ENCODE measurements around the gene LRRC36. TPM values are rescaled to one million over a fixed set of nuclear protein-coding genes. Genes with fewer than 3 reads are reported as not detected.

Gene LRRC36
- 0.31 TPM in 1 of 2 replicates, not detected in the other for total RNA-seq

GRCh38 chr16:67326472-67327309, at the start of gene LRRC36, which contains the start of gene KCTD19:
TSS of gene LRRC36 (plus strand) at chr16:67326815. CDS start at chr16:67326863, 48 bp downstream.
TSS of gene KCTD19 (minus strand) at chr16:67326741. CDS start at chr16:67326707, 34 bp downstream.

GRCh38 chr16:67279296-67280089, 47.1 kb upstream of the LRRC36 start, which contains the start of gene PLEKHG4:
TSS of gene PLEKHG4 (plus strand) at chr16:67279532. CDS start at chr16:67280045, 513 bp downstream.

GRCh38 chr16:67393111-67393787, 66.6 kb downstream of the LRRC36 start, which contains the start of gene TPPP3:
TSS of gene TPPP3 (minus strand) at chr16:67393498. CDS start at chr16:67391111, 2,387 bp downstream.

GRCh38 chr16:67415872-67416793, 89.5 kb downstream of the LRRC36 start, which contains the start of gene ZDHHC1:
TSS of gene ZDHHC1 (minus strand) at chr16:67416477. CDS start at chr16:67407775, 8,702 bp downstream.

GRCh38 chr16:67430977-67431774, 104.6 kb downstream of the LRRC36 start, which contains the start of gene HSD11B2:
TSS of gene HSD11B2 (plus strand) at chr16:67431121. CDS start at chr16:67431249, 128 bp downstream.

Other genes with a start within 250 kb of the LRRC36 start
- gene PHAF1, start 216.9 kb upstream of the LRRC36 start, total RNA-seq: 8.4 and 12.8 TPM in 2 replicates
- gene B3GNT9, start 175.8 kb upstream of the LRRC36 start, total RNA-seq: 18.1 and 23.9 TPM in 2 replicates
- 34.4 and 39.5 TPM in 2 replicates for gene TRADD, start 166.9 kb upstream of the LRRC36 start, total RNA-seq
- gene FBXL8, start 166.9 kb upstream of the LRRC36 start, total RNA-seq: 11.3 and 12.1 TPM in 2 replicates
- 4.9 and 9.4 TPM in 2 replicates for gene HSF4, start 162.1 kb upstream of the LRRC36 start, total RNA-seq
- gene NOL3, start 156.3 kb upstream of the LRRC36 start, total RNA-seq: 24.8 and 31.0 TPM in 2 replicates
- gene MATCAP1, start 142.9 kb upstream of the LRRC36 start, total RNA-seq: 9.2 and 12.7 TPM in 2 replicates
- gene EXOC3L1, start 136.7 kb upstream of the LRRC36 start, total RNA-seq: 0.08 TPM in 1 of 2 replicates, not detected in the other
- gene E2F4, start 134.7 kb upstream of the LRRC36 start, total RNA-seq: 81.8 and 112 TPM in 2 replicates
- gene ELMO3, start 127.7 kb upstream of the LRRC36 start, total RNA-seq: 56.5 and 70.0 TPM in 2 replicates
- gene TMEM208, start 99.7 kb upstream of the LRRC36 start, total RNA-seq: 30.2 and 46.2 TPM in 2 replicates
- 24.1 and 35.0 TPM in 2 replicates for gene FHOD1, start 79.3 kb upstream of the LRRC36 start, total RNA-seq
- gene SLC9A5, start 77.8 kb upstream of the LRRC36 start, total RNA-seq: 0.65 and 1.2 TPM in 2 replicates
- 2.6 and 5.2 TPM in 2 replicates for gene PLEKHG4, start 47.3 kb upstream of the LRRC36 start, total RNA-seq
- not detected in 2 replicates for gene KCTD19, start 74 bp upstream of the LRRC36 start, total RNA-seq
- not detected in 2 replicates for gene TPPP3, start 66.7 kb downstream of the LRRC36 start, total RNA-seq
- gene ZDHHC1, start 89.7 kb downstream of the LRRC36 start, total RNA-seq: 4.4 and 6.2 TPM in 2 replicates
- gene HSD11B2, start 104.3 kb downstream of the LRRC36 start, total RNA-seq: 0.23 TPM in 1 of 2 replicates, not detected in the other
- 87.6 and 98.5 TPM in 2 replicates for gene ATP6V0D1, start 154.3 kb downstream of the LRRC36 start, total RNA-seq
- gene AGRP, start 156.7 kb downstream of the LRRC36 start, total RNA-seq: not detected in 2 replicates
- 19.0 and 35.3 TPM in 2 replicates for gene RIPOR1, start 202.0 kb downstream of the LRRC36 start, total RNA-seq
- 15.9 and 18.6 TPM in 2 replicates for gene CTCF, start 235.7 kb downstream of the LRRC36 start, total RNA-seq